Stimulated activated CD8-positive, alpha-beta memory T cell treated with anti-CD3 and anti-CD28 coated beads, Interleukin-15, amount 100 ng/mL, for 24 hours (primary cell): ENCODE data around the gene ACO2.

Experiments used
- DNase-seq: peaks from one replicate; pipeline ENCODE4 v3.0.0-alpha.2; 2020; ENCODE audit warnings: low read depth

ACO2 gene

GRCh38 chr22:41523464-41524221 is 54.7 kb downstream of the ACO2 start:
- no peak for DNase-seq

GRCh38 chr22:41524251-41524661 is 55.3 kb downstream of the ACO2 start:
- DNase-seq: no peak

GRCh38 chr22:41524809-41525449 is 56.0 kb downstream of the ACO2 start:
- DNase-seq: peak; percentile 29

GRCh38 chr22:41525450-41526225 is 56.7 kb downstream of the ACO2 start:
- DNase-seq: no peak

- no peak for DNase-seq
Observed at GRCh38 chr22:41526226-41526829, 57.4 kb downstream of the ACO2 start.

GRCh38 chr22:41526830-41527799 is 58.2 kb downstream of the ACO2 start:
- DNase-seq: peak; percentile 64

GRCh38 chr22:41528132-41528766 is 59.3 kb downstream of the ACO2 start:
- no peak for DNase-seq

GRCh38 chr22:41528938-41529561 is 60.1 kb downstream of the ACO2 start:
- DNase-seq: no peak

GRCh38 chr22:41530890-41531714 is 62.2 kb downstream of the ACO2 start:
- no peak for DNase-seq

- no peak for DNase-seq
Observed at GRCh38 chr22:41531715-41532477, 63.0 kb downstream of the ACO2 start.

GRCh38 chr22:41532908-41533825 is 64.2 kb downstream of the ACO2 start:
- DNase-seq: peak; percentile 34

GRCh38 chr22:41534219-41534618 is 65.3 kb downstream of the ACO2 start:
- DNase-seq: no peak

- no peak for DNase-seq
Observed at GRCh38 chr22:41535244-41535643, 66.3 kb downstream of the ACO2 start.

- no peak for DNase-seq
Observed at GRCh38 chr22:41537203-41537602, 68.3 kb downstream of the ACO2 start.

- DNase-seq: no peak
Observed at GRCh38 chr22:41538583-41538982, 69.7 kb downstream of the ACO2 start.

- DNase-seq: no peak
Observed at GRCh38 chr22:41539146-41540005, 70.5 kb downstream of the ACO2 start.

GRCh38 chr22:41540006-41540315 is 71.0 kb downstream of the ACO2 start:
- DNase-seq: no peak
